ENCODE data around the gene CRHBP.

DNA sequence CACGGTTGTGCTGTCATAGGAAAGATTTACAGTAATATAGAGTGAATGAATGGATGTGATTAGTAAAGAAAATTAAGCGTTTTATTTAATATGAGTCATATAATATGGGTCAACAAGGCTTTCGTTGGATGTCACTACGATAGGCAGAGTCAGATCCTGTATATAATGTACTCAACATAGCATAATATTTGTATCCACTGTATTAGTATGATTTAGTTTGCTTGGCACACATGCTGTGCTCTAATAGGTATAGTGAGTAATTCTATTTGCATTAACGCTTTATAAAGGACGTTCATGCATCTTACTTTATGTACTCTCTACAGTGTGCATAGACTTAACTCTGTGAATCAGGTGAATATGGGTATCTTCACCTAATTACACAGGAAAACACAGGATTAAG lies 41.5 kb downstream of the CRHBP start:
- TF ChIP-seq CTCF (conservative IDR thresholded peaks at IDR 0.05 in 1 of 2, IDR thresholded peaks at IDR 0.05 in 1 of 2; ENCODE audit: low read depth in 1 of 2, low read length in 2 of 2) (no peak), EZH2 (IDR thresholded peaks at IDR 0.05; ENCODE audit: low read length, missing control alignments) (no peak)
